CD4-positive, alpha-beta T cell (primary cell): Measurements from ENCODE around the gene PHLDB1. TPM values are rescaled to one million over a fixed set of nuclear protein-coding genes. Genes with fewer than 3 reads are reported as not detected.

Source experiments
- ATAC-seq: fragments of 200-7000 bp; cut with Tn5 transposase; one replicate; pipeline ENCODE4 v1.10.0; 2022; ENCODE audit warnings: mild to moderate bottlenecking; ENCODE audit not compliant: poor library complexity
- CTCF ChIA-PET: fragments of 350-600 bp; sonication (Branson Sonifier 250); formaldehyde crosslinking; loops from one replicate; lab custom pipeline; 2021; ENCODE audit warnings: antibody characterized with exemption, inconsistent platforms; lab: Charles Lee
- POLR2A ChIA-PET: fragments of 350-600 bp; sonication (Branson Sonifier 250); formaldehyde crosslinking; loops from one replicate; lab custom pipeline; 2021; ENCODE audit warnings: antibody characterized with exemption, inconsistent platforms; lab: Charles Lee
- DNase-seq, 14 experiments: peaks; one replicate each; pipeline ENCODE4 v3.0.0-alpha.2; 2013 to 2020; ENCODE audit warnings: mixed read lengths in 2 of 14
- H3K27ac ChIP-seq, 2 donors: one replicate each; pipeline versions ENCODE4 v1.5.1 to v1.7.0; 2013; ENCODE audit warnings: low read length in 2 of 2, low read depth in 1 of 2, mild to moderate bottlenecking in 1 of 2
- H3K27me3 ChIP-seq, 2 experiments: 1 replicate in 1 of 2; 2 replicates in 1 of 2; pipeline versions ENCODE4 v1.6.1 to v1.7.0; 2013; ENCODE audit warnings: low read length in 2 of 2, control low read depth in 1 of 2, mild to moderate bottlenecking in 1 of 2, moderate library complexity in 1 of 2; ENCODE audit not compliant: insufficient read depth in 2 of 2, control insufficient read depth in 1 of 2
- H3K36me3 ChIP-seq: one replicate; pipeline ENCODE4 v1.6.1; 2013; ENCODE audit warnings: low read length, control low read depth; ENCODE audit not compliant: insufficient read depth
- H3K4me1 ChIP-seq: one replicate; pipeline ENCODE4 v1.6.1; 2013; ENCODE audit warnings: low read length, control low read depth; ENCODE audit not compliant: insufficient read depth
- H3K4me3 ChIP-seq: one replicate; pipeline ENCODE4 v1.5.1; 2013; ENCODE audit warnings: mild to moderate bottlenecking, low read length, moderate library complexity
- H3K9me3 ChIP-seq, 2 experiments: 1 replicate in 1 of 2; 2 replicates in 1 of 2; pipeline versions ENCODE4 v1.6.1 to v1.7.0; 2013; ENCODE audit warnings: low read length in 2 of 2, mild to moderate bottlenecking in 2 of 2, control low read depth in 1 of 2, moderate library complexity in 1 of 2; ENCODE audit not compliant: control insufficient read depth in 1 of 2, insufficient read depth in 1 of 2
- H3K27ac Mint-ChIP-seq: one replicate; pipeline ENCODE4 v1.8.0; 2020; ENCODE audit warnings: mixed read lengths
- H3K27me3 Mint-ChIP-seq: one replicate; pipeline ENCODE4 v1.8.0; 2021; ENCODE audit warnings: mixed read lengths
- H3K36me3 Mint-ChIP-seq: one replicate; pipeline ENCODE4 v1.8.0; 2021; ENCODE audit warnings: low read depth, mixed read lengths
- H3K4me1 Mint-ChIP-seq: one replicate; pipeline ENCODE4 v1.8.0; 2021; ENCODE audit warnings: low read depth, mixed read lengths
- H3K4me3 Mint-ChIP-seq: one replicate; pipeline ENCODE4 v1.8.0; 2020; ENCODE audit warnings: mild to moderate bottlenecking, mixed read lengths
- H3K9me3 Mint-ChIP-seq: one replicate; pipeline ENCODE4 v1.8.0; 2020; ENCODE audit warnings: mixed read lengths
- CTCF ChIP-seq: fragments of 200-600 bp; IDR thresholded peaks from one replicate; pipeline ENCODE4 v1.8.0; 2022; ENCODE audit warnings: antibody characterized with exemption, mild to moderate bottlenecking
- intact Hi-C, 2 experiments: fragments of 100-400 bp; cut with DNase I in 1 of 2; cut with micrococcal nuclease in 1 of 2; formaldehyde crosslinking; loops; one replicate each; pipeline versions ENCODE4 v1.15.1 to v1.9.0; 2023 to 2025; cut with DNase I, micrococcal nuclease
- total RNA-seq, 174 experiments: library from RNA in 2 of 174; stranded (reverse) in 2 of 174; gene quantifications; one replicate each; pipeline ENCODE4 v1.2.3 and lab custom pipeline; 2021 to 2026

The PHLDB1 gene
- total RNA-seq, 2 experiments from 2014 or later = 1.8 to 2.3 TPM

- no peaks in the 10 kb centered on the region for H3K36me3 ChIP-seq
- Mint-ChIP-seq H3K4me1 (no peaks in the 10 kb centered on the region), H3K27ac (no peak overlapping the region), H3K36me3 (no peaks in the 10 kb centered on the region), H3K9me3 (no peaks in the 10 kb centered on the region), H3K27me3 (no peaks in the 10 kb centered on the region), H3K4me3 (no peak overlapping the region)
- H3K9me3 ChIP-seq = no peaks in the 10 kb centered on the region
- ChIA-PET POLR2A (no interaction called here), CTCF (no interaction called here)
- intact Hi-C loops = no loop called here
- H3K27me3 ChIP-seq = no peaks in the 10 kb centered on the region
- no peak for DNase-seq
- ATAC-seq = no peak
- TF ChIP-seq CTCF = no peak
- no peak overlapping the region for H3K4me3 ChIP-seq
- H3K27ac ChIP-seq = no peak overlapping the region
- H3K4me1 ChIP-seq = peaks cover 4% of the 10 kb centered on the region
Measured at GRCh38 chr11:118635237-118635591, 27.8 kb downstream of the PHLDB1 start.

- no peak for TF ChIP-seq CTCF
- H3K27me3 Mint-ChIP-seq = no peaks in the 10 kb centered on the region
- Histone ChIP-seq H3K9me3 (no peaks in the 10 kb centered on the region), H3K27ac (no peak overlapping the region), H3K4me1 (peaks cover 4% of the 10 kb centered on the region), H3K36me3 (no peaks in the 10 kb centered on the region), H3K27me3 (no peaks in the 10 kb centered on the region), H3K4me3 (no peak overlapping the region)
- no peak for DNase-seq
- H3K36me3 Mint-ChIP-seq = no peaks in the 10 kb centered on the region
- ChIA-PET POLR2A (no interaction called here), CTCF (no interaction called here)
- no peaks in the 10 kb centered on the region for H3K4me1 Mint-ChIP-seq
- H3K9me3 Mint-ChIP-seq = no peaks in the 10 kb centered on the region
- ATAC-seq = no peak
- H3K4me3 Mint-ChIP-seq = no peak overlapping the region
- intact Hi-C loops = no loop called here
- H3K27ac Mint-ChIP-seq = no peak overlapping the region
Measured at GRCh38 chr11:118635642-118636041, 28.2 kb downstream of the PHLDB1 start.

- POLR2A ChIA-PET = no interaction called here
- intact Hi-C loops = no loop called here
- CTCF ChIA-PET = interaction anchor here (0.7 kb wide), 1 partner anchor 56 kb away, joined by 3 read pairs; no protein-coding TSS in a partner anchor
Measured at GRCh38 chr11:118636569-118637290, 29.3 kb downstream of the PHLDB1 start.

More at GRCh38 chr11:118636569-118637290, 29.3 kb downstream of the PHLDB1 start:
- no peak overlapping the region for H3K4me3 ChIP-seq
- ATAC-seq (no peak), DNase-seq (no peak)
- TF ChIP-seq CTCF = no peak
- H3K27me3 ChIP-seq = no peaks in the 10 kb centered on the region
- Mint-ChIP-seq H3K4me3 (no peak overlapping the region), H3K27ac (no peak overlapping the region), H3K9me3 (no peaks in the 10 kb centered on the region), H3K4me1 (no peaks in the 10 kb centered on the region), H3K27me3 (no peaks in the 10 kb centered on the region), H3K36me3 (no peaks in the 10 kb centered on the region)
- no peaks in the 10 kb centered on the region for H3K9me3 ChIP-seq
- peaks cover 4% of the 10 kb centered on the region for H3K4me1 ChIP-seq
- H3K27ac ChIP-seq = no peak overlapping the region
- no peaks in the 10 kb centered on the region for H3K36me3 ChIP-seq
